ENCODE results near the gene RASGRF2.

The RASGRF2 gene, protein sequence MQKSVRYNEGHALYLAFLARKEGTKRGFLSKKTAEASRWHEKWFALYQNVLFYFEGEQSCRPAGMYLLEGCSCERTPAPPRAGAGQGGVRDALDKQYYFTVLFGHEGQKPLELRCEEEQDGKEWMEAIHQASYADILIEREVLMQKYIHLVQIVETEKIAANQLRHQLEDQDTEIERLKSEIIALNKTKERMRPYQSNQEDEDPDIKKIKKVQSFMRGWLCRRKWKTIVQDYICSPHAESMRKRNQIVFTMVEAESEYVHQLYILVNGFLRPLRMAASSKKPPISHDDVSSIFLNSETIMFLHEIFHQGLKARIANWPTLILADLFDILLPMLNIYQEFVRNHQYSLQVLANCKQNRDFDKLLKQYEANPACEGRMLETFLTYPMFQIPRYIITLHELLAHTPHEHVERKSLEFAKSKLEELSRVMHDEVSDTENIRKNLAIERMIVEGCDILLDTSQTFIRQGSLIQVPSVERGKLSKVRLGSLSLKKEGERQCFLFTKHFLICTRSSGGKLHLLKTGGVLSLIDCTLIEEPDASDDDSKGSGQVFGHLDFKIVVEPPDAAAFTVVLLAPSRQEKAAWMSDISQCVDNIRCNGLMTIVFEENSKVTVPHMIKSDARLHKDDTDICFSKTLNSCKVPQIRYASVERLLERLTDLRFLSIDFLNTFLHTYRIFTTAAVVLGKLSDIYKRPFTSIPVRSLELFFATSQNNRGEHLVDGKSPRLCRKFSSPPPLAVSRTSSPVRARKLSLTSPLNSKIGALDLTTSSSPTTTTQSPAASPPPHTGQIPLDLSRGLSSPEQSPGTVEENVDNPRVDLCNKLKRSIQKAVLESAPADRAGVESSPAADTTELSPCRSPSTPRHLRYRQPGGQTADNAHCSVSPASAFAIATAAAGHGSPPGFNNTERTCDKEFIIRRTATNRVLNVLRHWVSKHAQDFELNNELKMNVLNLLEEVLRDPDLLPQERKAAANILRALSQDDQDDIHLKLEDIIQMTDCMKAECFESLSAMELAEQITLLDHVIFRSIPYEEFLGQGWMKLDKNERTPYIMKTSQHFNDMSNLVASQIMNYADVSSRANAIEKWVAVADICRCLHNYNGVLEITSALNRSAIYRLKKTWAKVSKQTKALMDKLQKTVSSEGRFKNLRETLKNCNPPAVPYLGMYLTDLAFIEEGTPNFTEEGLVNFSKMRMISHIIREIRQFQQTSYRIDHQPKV (N-terminal part only)

DNA sequence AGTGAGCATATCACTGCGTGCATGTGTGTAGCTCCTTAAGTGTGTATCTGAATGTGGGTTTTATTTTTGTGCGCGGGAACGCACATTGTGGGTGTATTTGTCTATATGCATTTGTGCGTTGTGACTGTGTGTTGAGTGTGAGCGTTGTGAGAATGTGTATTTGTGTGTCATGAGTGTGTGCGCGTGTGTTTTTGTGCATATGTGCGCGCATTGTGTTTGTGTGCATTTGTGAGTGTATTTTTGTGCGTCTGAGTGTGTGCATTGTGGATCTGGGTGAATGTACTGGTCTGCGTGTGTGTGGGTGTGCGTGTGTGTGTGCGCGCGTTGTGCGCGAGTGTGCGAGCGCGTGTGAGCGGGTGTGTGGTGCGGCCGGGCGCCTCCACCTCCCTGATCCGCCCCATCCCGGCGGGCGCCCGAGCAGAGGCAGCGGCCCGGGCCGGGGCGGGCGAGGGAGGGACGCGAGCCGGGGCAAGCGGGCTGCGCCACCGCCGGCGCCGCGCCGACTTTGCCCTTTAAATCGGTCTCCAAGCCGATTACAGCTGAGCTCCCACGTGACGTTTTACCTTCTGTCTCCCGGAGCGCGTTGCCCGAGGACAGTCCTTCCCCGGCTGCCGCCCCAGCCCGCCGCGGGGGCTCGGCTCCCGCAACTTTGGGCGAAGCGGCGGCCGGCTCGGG, at the start of gene RASGRF2:
TSS of gene RASGRF2 (plus strand) at position 596 of the 675 bp plus-strand sequence. CDS start 376 bp downstream, outside the sequence.
- FAIRE-seq: no peak

DNA sequence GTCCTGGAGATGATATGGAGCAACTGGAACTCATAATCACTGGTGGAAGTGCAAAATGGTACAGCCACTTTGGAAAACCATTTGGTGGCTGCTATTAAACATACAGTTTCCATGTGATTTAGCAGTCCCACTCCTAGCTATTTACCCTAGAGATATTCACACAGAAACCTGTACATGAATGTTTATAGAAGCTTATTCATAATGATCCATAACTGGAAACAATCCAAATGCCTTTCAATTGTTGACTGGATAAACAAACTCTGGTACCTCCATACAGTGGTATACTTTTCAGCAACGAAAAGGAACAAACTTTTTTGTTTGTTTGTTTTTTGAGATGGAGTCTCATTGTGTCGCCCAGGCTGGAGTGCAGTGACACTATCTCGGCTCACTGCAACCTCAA, 47.7 kb upstream of the RASGRF2 start:
- FAIRE-seq: no peak

DNA sequence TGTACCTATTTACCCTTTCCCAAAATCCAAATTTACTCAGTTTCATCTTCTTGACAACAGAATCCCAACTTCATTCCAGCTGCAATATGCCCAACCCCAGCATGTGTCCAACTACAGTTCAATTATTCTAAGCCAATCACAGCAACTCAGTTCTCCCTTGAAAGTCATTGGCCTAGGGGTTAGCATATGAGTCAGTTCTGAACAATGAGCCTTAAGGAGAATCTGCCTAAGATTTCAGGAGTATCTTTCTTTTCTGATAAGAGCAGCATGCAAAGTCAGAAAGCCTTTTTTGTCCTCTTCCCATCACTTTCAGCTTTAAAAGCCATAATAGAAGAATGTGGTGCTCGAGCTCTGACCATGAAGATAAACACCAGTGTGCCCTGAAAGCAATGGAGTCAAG, 44.4 kb upstream of the RASGRF2 start:
- FAIRE-seq: no peak

DNA sequence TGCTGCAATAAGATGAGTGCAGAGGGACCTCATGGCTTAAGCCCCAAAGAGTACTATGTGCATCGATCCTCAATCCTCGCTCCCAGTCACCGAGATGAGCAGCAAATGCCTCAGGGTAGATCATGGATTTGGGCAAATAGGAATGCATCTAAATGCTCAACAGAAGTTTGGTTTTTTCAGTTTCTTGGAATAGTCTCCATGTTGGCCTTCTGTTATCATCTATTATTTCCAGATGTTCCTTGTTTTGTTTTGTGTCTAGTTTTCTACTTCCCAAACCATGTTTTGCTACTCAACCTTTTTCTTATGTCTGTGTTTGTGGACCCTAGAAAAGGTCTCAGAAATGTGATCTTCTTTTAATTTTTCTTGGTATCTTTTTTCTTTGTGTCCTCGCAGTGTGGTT, 43.5 kb upstream of the RASGRF2 start:
- FAIRE-seq: no peak

DNA sequence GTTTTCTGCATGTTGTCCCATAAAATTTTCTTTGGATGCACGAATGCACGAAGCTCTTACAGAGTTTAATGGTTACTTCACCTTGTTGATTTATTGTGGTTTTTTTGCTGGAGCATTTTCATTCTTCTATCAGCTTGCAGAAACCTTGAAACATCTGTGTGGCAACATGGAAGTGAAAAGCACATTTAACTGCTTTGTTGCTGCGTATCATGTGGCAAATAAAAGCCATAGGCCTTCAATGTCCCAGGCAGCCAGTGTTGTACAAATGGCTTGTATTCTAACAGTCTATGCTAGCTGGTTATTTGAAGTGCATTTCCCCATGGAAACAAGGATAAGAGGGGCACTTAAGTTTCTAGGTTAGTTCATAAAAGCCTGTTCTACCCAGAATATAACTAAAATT, 42.5 kb upstream of the RASGRF2 start:
- FAIRE-seq: no peak

DNA sequence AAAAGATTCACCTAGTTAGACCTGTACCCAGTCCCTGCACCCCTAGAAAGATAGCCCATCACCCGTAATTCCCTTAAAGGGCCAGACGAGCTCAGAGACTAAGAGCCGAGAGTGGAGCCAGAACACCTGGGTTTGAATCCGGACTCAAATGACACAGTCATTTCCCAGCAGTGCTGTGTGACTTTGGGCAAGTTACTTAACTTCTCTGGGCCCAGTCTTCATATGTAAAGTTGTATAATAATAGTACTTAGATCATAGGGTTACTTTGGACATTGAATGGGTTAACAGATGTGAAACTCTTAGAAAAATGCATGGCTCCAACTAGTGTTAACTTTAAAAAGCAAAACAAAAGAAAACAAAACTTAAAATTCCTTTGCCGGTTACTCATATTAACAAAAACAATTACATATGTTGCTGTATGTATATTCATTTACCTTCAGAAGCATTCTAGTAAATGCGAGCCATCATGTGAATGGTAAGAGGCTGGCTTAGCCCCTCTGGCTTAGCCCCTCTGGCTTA, 40.4 kb upstream of the RASGRF2 start:
- no peak for FAIRE-seq

DNA sequence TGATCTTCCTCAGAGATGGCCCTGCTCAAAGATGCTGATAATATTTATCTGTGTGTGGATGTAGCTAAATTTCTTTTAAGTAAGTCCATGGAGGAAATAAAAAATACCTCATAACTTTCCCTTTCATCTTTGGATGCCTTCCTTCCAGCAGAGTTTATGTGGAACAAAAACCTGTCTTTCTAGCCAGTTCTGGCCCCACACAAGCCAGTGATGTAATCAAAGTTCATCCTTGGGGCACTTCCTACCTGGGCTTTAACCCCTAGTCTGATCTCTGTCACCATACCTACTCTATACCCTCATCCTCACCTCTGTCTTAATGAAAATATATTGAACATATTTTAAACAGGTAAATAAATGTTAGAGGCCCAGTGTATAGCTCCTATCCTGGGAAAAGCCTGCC, 39.8 kb upstream of the RASGRF2 start:
- no peak for FAIRE-seq

DNA sequence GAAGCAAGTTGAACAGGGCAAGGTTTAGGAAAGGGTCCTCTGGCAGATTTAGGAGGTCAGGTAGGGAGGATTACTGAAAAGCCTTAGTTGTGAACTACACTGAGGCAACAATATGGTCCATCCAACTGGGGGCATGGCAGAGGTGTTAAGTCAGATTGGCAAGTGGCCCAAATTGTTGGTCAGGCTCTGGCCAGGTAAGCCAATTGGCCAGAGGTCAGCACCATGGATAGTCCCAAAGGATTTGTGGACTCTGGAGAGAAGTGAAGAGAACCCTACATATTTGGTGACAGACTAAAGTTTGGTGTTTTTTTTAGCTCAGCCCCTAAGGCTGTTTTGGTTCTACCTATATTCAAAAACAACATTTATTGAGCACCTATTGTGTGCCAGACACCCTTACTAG, 39.1 kb upstream of the RASGRF2 start:
- FAIRE-seq: no peak

DNA sequence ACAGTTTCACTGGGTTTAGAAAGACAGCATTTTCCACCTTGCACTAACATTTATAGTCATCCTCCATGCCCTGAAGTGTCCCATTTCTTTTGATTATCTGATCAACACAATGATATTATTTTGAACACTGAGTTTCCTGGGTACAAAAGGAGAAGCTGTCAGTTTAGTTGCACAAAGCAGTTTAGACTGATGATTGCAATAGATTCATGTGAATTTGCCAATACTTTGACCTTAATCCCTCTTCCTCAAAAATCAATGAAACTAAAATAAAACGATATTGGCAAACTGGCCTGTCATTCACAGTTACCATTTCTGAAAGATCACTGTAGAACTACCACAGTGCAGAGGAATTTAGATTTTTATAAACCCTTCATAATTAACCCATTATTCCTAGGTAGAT, 34.2 kb upstream of the RASGRF2 start:
- no peak for FAIRE-seq

DNA sequence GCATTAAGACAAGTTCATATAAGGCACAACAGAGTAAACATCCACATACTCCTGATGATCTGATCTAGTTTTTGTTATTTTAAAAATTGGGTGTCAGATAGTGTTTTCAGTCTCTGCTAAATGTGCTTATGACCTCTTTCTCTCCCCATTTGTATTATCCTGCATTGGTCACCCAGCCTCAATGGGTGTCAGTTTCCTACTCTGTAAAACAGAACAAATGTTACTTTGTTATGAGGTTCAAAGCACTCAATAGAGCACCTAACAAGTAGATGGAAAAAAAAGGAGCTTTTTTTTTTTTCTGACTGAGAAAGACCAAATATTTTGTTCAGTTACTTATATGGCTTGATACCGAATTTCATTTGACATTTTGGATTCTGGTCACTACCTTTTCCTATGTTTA, 33.6 kb upstream of the RASGRF2 start:
- FAIRE-seq: no peak

DNA sequence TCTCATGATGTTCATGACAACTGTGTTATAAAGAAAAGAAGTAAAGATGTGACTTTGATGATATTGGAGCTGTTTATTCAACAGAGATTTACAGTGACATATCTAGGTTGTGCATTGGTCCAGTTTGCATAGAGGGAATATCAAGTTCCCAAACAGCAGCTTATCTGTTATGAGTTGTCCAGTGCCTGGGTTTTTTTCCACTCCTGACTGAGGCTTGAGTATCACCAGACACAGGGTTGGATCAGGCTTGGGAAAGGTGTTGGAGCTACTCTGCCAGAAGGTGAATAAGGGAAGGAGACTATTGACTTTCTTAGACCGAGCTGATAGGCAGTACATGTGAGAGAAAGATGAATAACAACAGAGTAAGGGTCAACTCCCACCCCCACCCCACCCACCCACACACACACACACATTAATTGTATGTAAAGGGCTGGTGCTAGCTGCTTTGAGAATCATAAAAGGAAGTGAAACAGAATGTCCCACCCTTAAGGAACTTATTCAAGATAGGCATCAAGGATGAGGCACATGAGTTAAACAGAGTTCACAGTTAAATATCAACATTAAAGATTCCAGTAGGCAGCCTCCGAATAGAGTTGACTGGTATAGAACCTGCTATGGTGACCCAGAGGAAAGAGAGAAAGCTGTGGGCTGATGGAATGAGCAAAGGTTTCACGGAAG, 33.0 kb upstream of the RASGRF2 start:
- no peak for FAIRE-seq

DNA sequence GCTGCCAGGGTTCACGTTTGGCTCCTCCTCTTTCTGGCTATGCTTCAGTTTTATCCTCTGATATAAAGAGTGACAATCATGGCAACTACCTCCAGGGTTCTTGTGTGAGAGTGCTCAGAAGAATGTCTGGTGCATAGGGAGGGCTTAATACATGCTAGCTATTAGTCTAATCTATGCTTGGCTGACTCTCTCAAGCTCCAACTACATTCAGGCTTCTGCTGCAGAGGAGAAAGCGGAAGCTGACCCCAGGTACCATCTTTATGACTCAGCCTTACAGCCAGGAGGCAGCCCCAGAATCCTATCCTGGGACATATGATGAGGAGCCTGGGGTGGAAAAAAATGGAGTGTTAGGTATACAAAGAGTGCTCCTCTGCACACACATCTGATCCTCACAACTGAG, 32.1 kb upstream of the RASGRF2 start:
- no peak for FAIRE-seq

DNA sequence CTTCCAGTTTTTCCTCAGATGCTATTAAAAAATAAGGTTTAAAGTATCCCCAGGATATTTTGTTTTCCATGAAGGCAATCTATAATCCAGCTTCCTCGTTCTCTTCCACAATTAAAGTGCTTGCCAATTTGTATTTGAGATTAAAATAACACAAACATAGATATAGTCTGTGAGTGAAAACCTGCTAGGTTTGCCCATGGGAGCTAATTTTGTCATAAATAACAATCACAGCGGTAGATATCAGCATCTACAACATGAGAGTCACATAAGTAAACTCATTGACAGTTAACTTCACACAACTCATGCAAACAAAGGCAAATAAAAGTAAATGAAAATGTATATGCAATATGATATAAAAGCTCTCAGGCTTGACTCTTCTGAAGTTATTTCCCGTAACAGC, 29.2 kb upstream of the RASGRF2 start:
- no peak for FAIRE-seq

DNA sequence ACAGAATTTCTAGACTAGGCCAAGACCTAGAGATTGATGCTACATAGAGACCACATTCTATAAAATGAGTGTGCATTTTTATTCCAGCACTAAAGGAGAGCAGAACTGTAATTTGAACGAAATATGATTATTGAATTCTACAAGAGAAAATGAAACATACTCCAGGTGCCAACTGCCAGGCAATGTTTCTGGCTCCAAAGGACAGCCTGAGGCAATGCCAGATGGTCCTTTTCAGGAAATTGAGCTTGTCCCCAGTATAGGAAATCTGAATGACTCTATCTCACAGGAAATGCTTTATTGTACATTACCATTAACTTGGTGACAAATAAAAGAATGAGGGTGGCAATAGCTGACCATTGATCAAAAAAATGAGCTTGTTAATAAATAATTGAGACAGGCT, 28.8 kb upstream of the RASGRF2 start:
- FAIRE-seq: no peak

DNA sequence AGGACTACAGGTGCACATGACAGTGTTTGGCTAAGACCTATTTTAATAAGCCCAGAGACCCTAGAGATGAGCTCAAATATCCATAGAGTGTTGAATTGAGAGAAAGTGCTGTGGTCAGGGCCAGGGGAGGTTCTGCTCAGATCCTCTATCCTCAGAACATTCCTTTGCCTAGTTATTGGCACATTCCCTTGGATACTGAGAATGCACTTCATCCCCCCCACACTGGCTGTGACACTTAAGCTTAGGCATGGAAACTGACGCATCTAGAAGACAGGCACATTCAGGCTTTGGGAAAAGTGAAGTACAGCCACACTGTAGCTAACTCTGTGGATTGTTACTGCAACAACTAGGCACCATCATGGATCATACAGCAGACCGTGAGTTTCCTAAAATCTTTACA, 27.1 kb upstream of the RASGRF2 start:
- FAIRE-seq: no peak

DNA sequence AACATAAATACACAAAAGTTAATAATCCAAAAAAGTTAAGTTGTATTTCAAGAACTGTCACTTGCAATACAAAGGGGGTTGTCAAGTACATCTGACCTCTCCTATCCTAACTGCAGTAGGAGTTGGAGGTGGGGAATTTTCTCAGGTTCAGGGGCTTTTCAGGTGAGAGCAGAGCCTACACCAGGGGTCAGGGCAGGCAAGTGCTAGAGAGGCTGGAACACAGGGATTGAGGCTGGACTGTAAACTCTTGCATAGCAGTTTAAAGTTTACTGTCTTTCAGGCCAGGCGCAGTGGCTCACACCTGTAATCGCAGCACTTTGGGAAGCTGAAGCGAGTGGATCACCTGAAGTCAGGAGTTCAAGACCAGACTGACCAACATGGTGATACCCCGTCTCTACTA, 25.4 kb upstream of the RASGRF2 start:
- FAIRE-seq: no peak

DNA sequence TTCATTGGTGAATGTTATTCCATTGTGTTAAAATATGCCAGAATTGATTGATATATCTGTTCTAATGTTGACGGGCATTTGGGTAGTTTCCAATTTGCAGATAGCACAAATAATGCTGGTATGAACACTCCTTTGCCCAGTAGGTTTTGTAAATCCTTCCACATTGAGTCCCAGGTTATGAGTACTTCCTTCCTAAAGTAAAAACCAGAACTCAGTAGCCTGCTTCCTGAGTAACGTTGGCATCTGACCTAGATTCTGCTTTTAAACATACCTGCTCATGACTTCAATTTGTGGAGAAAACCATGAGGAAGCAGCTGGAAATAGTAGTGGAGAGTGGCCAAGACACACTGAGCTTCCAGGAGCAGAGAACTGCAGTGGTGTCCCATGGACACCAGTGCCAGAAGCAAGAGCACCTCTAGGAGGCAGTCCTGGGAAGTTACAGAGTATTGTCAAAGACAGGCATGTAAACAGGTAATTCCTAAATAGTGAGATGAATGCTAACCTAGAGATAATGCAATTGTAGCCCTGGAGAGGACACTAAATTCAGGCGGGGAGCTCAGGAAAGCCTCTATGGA, 24.3 kb upstream of the RASGRF2 start:
- FAIRE-seq: no peak

DNA sequence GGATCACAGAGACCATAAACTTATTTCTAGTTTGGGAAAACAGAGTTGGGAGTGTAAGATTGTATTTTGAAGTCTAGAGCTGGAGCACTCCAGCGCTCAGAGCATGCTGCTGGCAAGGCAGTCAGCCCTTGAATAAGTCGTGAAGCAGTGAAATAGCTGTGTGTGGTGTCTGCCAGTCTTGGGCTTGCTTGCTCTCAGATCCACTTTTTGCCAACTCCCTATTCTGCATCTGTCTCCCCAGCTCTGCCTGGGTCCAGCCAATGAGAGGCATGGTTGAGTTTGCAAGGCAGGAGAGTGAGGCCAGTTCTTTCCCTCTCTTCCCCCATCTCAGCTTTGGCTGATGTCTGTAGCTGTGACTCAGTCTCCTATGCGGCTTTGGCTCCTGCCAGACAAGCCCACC, 23.3 kb upstream of the RASGRF2 start:
- no peak for FAIRE-seq

DNA sequence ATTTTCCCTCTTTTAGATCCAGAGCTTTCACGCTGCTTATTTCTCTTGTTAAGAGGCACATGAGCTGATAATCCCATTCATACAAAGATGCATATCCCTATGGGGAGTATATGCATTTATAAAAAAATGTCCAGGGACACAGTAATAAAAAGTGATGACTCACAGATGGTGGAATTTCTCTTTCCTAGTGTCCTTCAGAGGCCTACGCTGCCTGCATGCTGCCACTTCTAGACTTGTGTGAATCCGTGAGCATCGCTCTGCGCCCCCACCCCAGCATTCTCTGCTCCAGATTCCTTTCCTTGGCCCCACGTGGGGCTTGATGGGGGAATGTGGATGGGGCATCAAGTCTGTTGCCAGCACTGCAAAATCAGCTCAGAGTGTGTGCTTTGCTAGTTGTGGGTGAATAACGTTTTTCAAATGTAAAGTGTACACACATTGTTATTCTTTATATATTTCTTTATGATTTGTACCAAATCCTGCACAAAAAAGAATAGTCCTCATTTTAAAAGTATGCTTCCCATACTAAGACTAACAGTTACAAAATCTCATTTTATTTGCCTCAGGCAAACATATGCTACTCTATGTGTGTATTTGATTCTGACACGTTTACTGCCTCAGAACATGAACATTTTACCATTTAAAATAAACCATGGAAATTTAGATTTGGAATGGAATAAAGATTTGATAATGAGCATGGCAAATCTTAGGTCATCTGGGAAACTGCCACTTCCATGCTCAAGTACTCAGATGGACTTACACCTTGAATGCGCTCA, 22.4 kb upstream of the RASGRF2 start:
- no peak for FAIRE-seq

DNA sequence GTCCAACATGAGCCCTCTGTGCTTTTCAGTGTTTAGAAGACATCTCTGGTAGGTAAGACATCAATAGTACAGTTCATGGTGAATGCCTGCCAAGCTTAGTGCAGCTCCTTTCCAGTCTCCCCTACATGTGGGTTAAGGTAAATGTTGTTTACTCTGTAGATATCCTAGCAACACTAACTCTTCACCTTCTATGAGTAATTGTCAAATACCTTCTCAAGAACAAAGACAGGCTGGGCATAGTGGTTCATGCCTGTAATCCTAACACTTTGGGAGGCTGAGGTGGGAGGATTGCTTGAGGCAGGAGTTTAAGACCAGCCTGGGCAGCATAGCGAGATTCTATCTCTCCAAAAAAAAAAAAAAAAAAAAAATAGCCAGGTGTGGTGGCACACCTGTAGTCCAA, 18.7 kb upstream of the RASGRF2 start:
- no peak for FAIRE-seq

DNA sequence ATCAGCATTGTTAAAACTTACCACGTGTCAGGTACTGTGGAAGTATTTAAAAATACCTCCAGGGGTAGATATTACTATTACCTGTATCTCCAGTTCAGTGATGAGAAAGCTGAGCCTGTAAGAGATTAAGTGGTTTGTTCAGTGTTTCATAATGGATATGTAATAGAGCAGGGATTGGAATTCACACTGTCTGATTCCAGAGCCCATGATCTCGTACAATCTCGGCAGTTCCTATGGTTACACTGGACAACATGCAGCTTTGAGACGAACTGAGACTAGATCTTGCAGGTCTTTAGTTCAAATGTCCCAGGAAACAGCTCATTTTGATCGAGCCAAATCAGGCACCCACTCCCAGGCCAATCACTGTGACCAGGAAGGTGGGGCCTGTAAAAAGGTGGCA, 8.8 kb upstream of the RASGRF2 start:
- FAIRE-seq: no peak
